C4-2B (cell line): ENCODE results near the gene ZFAND6.

Experiments used
- ZFX ChIP-seq: fragments of 450-650 bp; IDR thresholded peaks from 2 replicates; pipeline ENCODE4 v1.6.1; 2017
- TF ChIP-seq, protein P1 (sequence below): fragments of 450-650 bp; conservative IDR thresholded peaks from 2 replicates; pipeline ENCODE4 v1.5.1; 2017; ENCODE audit warnings: mild to moderate bottlenecking

DNA sequence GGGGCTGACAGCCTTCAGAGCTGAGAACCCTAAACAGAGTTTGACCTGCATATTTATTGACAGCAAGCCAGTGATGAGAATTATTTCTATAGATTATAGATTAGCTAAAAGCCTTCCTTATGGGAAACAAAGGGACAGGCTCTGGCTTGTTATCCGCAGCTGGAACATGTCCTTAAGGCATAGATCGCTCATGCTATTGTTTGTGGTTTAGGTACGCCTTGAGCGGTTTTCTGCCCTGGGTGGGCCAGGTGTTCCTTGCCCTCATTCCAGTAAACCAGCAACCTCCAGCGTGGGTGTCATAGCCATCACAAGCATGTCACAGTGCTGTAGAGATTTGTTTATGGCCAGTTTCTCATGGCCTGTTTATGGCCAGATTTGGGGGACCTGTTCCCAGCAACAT, 83.2 kb downstream of the ZFAND6 start:
- TF ChIP-seq, protein P1, sequence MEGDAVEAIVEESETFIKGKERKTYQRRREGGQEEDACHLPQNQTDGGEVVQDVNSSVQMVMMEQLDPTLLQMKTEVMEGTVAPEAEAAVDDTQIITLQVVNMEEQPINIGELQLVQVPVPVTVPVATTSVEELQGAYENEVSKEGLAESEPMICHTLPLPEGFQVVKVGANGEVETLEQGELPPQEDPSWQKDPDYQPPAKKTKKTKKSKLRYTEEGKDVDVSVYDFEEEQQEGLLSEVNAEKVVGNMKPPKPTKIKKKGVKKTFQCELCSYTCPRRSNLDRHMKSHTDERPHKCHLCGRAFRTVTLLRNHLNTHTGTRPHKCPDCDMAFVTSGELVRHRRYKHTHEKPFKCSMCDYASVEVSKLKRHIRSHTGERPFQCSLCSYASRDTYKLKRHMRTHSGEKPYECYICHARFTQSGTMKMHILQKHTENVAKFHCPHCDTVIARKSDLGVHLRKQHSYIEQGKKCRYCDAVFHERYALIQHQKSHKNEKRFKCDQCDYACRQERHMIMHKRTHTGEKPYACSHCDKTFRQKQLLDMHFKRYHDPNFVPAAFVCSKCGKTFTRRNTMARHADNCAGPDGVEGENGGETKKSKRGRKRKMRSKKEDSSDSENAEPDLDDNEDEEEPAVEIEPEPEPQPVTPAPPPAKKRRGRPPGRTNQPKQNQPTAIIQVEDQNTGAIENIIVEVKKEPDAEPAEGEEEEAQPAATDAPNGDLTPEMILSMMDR: no peak
- no peak for TF ChIP-seq ZFX
